HepG2 (cell line): ENCODE results near the gene EARS2. TPM values are rescaled to one million over a fixed set of nuclear protein-coding genes. Genes with fewer than 3 reads are reported as not detected.

Experiments used
- AGO2 ChIP-seq: fragments of 200-400 bp; formaldehyde crosslinking; optimal IDR thresholded peaks from 2 replicates; pipeline ENCODE3; 2017; ENCODE audit warnings: mild to moderate bottlenecking, low read depth, low read length, moderate library complexity
- AHR ChIP-seq: IDR thresholded peaks from 2 replicates; pipeline ENCODE4 v1.6.1; 2018; ENCODE audit warnings: missing genetic modification reagents, missing compliant biosample characterization
- ATF2 ChIP-seq: sonication (generic); formaldehyde crosslinking; IDR thresholded peaks from 2 replicates; pipeline ENCODE4 v1.4.0; 2020; ENCODE audit warnings: missing genetic modification reagents
- ATM ChIP-seq: fragments of 450-650 bp; IDR thresholded peaks from 2 replicates; pipeline ENCODE4 v1.7.1; 2017; ENCODE audit warnings: mild to moderate bottlenecking, borderline replicate concordance
- CCDC6 ChIP-seq: sonication (generic); formaldehyde crosslinking; IDR thresholded peaks from 2 replicates; pipeline ENCODE4 v1.8.1; 2022; ENCODE audit warnings: mild to moderate bottlenecking, missing genetic modification reagents, moderate library complexity
- ELF4 ChIP-seq: sonication (generic); formaldehyde crosslinking; IDR thresholded peaks from 2 replicates; pipeline ENCODE4 v1.5.0; 2020; ENCODE audit warnings: missing genetic modification reagents, mild to moderate bottlenecking, moderate library complexity, borderline replicate concordance
- ETV5 ChIP-seq: IDR thresholded peaks from 2 replicates; pipeline ENCODE4 v1.6.1; 2018; ENCODE audit warnings: missing biosample characterization, missing genetic modification reagents, inconsistent platforms, borderline replicate concordance
- FOSL1 ChIP-seq: sonication (generic); formaldehyde crosslinking; IDR thresholded peaks from 2 replicates; pipeline ENCODE4 v1.9.0; 2021; ENCODE audit warnings: missing genetic modification reagents, borderline replicate concordance
- HNF4A ChIP-seq: sonication (generic); formaldehyde crosslinking; IDR thresholded peaks from 2 replicates; pipeline ENCODE4 v1.4.0; 2020; ENCODE audit warnings: missing genetic modification reagents
- HNRNPLL ChIP-seq: fragments of 200-400 bp; formaldehyde crosslinking; IDR thresholded peaks from 2 replicates; pipeline ENCODE4 v1.6.1; 2017; ENCODE audit warnings: mild to moderate bottlenecking, low read depth, low read length; ENCODE audit not compliant: poor library complexity, severe bottlenecking
- IRX3 ChIP-seq: sonication (generic); formaldehyde crosslinking; IDR thresholded peaks from 2 replicates; pipeline ENCODE4 v1.8.1; 2023; ENCODE audit warnings: mild to moderate bottlenecking, low read depth, missing genetic modification reagents, borderline replicate concordance
- JUND ChIP-seq: sonication (generic); formaldehyde crosslinking; IDR thresholded peaks from 2 replicates; pipeline ENCODE4 v1.8.0; 2022; ENCODE audit warnings: mild to moderate bottlenecking, missing genetic modification reagents
- MLLT10 ChIP-seq: sonication (generic); formaldehyde crosslinking; IDR thresholded peaks from 2 replicates; pipeline ENCODE4 v1.4.0; 2020; ENCODE audit warnings: missing genetic modification reagents
- NAIF1 ChIP-seq: sonication (generic); formaldehyde crosslinking; IDR thresholded peaks from 2 replicates; pipeline ENCODE4 v1.5.0; 2020; ENCODE audit warnings: mild to moderate bottlenecking, missing genetic modification reagents, borderline replicate concordance
- PHF20 ChIP-seq: sonication (generic); formaldehyde crosslinking; IDR thresholded peaks from 2 replicates; pipeline ENCODE4 v1.5.0; 2020; ENCODE audit warnings: mild to moderate bottlenecking, missing genetic modification reagents
- PPARG ChIP-seq: conservative IDR thresholded peaks from 2 replicates; pipeline ENCODE4 v1.6.1; 2016; ENCODE audit warnings: missing biosample characterization, missing genetic modification reagents
- PREB ChIP-seq: sonication (generic); formaldehyde crosslinking; IDR thresholded peaks from 2 replicates; pipeline ENCODE4 v1.4.0; 2020; ENCODE audit warnings: missing genetic modification reagents
- RNF2 ChIP-seq: fragments of 450-650 bp; conservative IDR thresholded peaks from 2 replicates; pipeline ENCODE4 v1.6.1; 2016; ENCODE audit warnings: low read depth
- SETDB1 ChIP-seq: sonication (generic); formaldehyde crosslinking; IDR thresholded peaks from 2 replicates; pipeline ENCODE4 v1.5.1; 2020; ENCODE audit warnings: missing genetic modification reagents, mild to moderate bottlenecking, borderline replicate concordance
- SNAI1 ChIP-seq: sonication (generic); formaldehyde crosslinking; IDR thresholded peaks from 2 replicates; pipeline ENCODE4 v1.5.0; 2020; ENCODE audit warnings: mild to moderate bottlenecking, missing genetic modification reagents, borderline replicate concordance
- SP4 ChIP-seq: sonication (generic); formaldehyde crosslinking; IDR thresholded peaks from 2 replicates; pipeline ENCODE4 v1.8.1; 2023; ENCODE audit warnings: mild to moderate bottlenecking, missing genetic modification reagents
- THYN1 ChIP-seq: sonication (generic); formaldehyde crosslinking; IDR thresholded peaks from 2 replicates; pipeline ENCODE4 v1.8.1; 2023; ENCODE audit warnings: low read depth, mild to moderate bottlenecking, moderate library complexity, missing genetic modification reagents, borderline replicate concordance
- TOE1 ChIP-seq: sonication (generic); formaldehyde crosslinking; IDR thresholded peaks from 2 replicates; pipeline ENCODE4 v1.4.0; 2020; ENCODE audit warnings: mild to moderate bottlenecking, missing genetic modification reagents
- XBP1 ChIP-seq: sonication (generic); formaldehyde crosslinking; IDR thresholded peaks from 2 replicates; pipeline ENCODE4 v1.5.0; 2020; ENCODE audit warnings: missing genetic modification reagents
- ZFP62 ChIP-seq: sonication (generic); formaldehyde crosslinking; IDR thresholded peaks from 2 replicates; pipeline ENCODE4 v1.4.0; 2020; ENCODE audit warnings: missing genetic modification reagents
- ZNF446 ChIP-seq: sonication (generic); formaldehyde crosslinking; IDR thresholded peaks from 2 replicates; pipeline ENCODE4 v1.5.0; 2020; ENCODE audit warnings: mild to moderate bottlenecking, missing genetic modification reagents
- ZNF451 ChIP-seq: sonication (generic); formaldehyde crosslinking; IDR thresholded peaks from 2 replicates; pipeline ENCODE4 v1.5.0; 2020; ENCODE audit warnings: mild to moderate bottlenecking, missing genetic modification reagents
- ZNF766 ChIP-seq: sonication (generic); formaldehyde crosslinking; IDR thresholded peaks from 2 replicates; pipeline ENCODE4 v1.5.0; 2020; ENCODE audit warnings: missing genetic modification reagents, borderline replicate concordance
- polyA plus RNA-seq, 8 experiments: library from polyadenylated mRNA; depleted of rRNA in 3 of 8; stranded (reverse) in 7 of 8; unstranded in 1 of 8; fragments of >200 nt; fragmentation: Illumina TruSeq in 4 of 8; extraction: Trizol in 4 of 8; gene quantifications; 2 replicates each; pipeline versions ENCODE4 v1.2.1 to v1.2.3, GENCODE V29; 2011 to 2016; ENCODE audit warnings: low read depth in 4 of 8, missing spikeins in 1 of 8, mixed read lengths in 1 of 8; ENCODE audit not compliant: insufficient read depth in 1 of 8
- total RNA-seq, 5 experiments: library from RNA; depleted of rRNA; stranded (reverse); fragments of >200 nt; fragmentation: Illumina TruSeq; extraction: Trizol; gene quantifications; 2 replicates each; pipeline ENCODE4 v1.2.3, GENCODE V29; 2016; ENCODE audit warnings: low read depth in 1 of 5

EARS2 gene
- total and polyA plus RNA-seq, 2 of the 13 experiments (the other 11 are each of a cell fraction or from before 2014, with no cell fraction given) = 49.4 to 80.4 TPM

GRCh38 chr16:23595951-23596720 lies 39.0 kb upstream of the EARS2 start, which contains the start of gene NDUFAB1 (continued):
- TF ChIP-seq THYN1 (CRISPR knock-in tag) = peak; percentile 81; the same call in 1 of the 2 replicates
- peak; percentile 83 for TF ChIP-seq RNF2
- peak; percentile 93 for TF ChIP-seq ZNF446 (CRISPR knock-in tag)
- peak; percentile 85 for TF ChIP-seq CCDC6
- peak; percentile 96 for TF ChIP-seq HNRNPLL
- peak; percentile 82 for TF ChIP-seq PPARG (CRISPR knock-in tag)
- peak; percentile 78; the same call in 1 of the 2 replicates for TF ChIP-seq JUND (CRISPR knock-in tag)
- peak; percentile 37; the same call in 1 of the 2 replicates for TF ChIP-seq TOE1
- peak; percentile 99 for TF ChIP-seq PHF20 (CRISPR knock-in tag)
- TF ChIP-seq HNF4A = peak; percentile 76
- peak; percentile 84; the same call in 1 of the 2 replicates for TF ChIP-seq AHR (CRISPR knock-in tag)
- peak; percentile 83; the same call in 1 of the 2 replicates for TF ChIP-seq ZNF451 (CRISPR knock-in tag)
- no peak for TF ChIP-seq SETDB1 (CRISPR knock-in tag)
- TF ChIP-seq SP4 (CRISPR knock-in tag) = peak; percentile 95
- TF ChIP-seq MLLT10 (CRISPR knock-in tag) = no peak
- peak; percentile 93 for TF ChIP-seq ATF2
- peak; percentile 76; the same call in 1 of the 2 replicates for TF ChIP-seq PREB (CRISPR knock-in tag)
- TF ChIP-seq ZNF766 (CRISPR knock-in tag) = peak; percentile 94; the same call in 1 of the 2 replicates
- peak; percentile 54; the same call in 1 of the 2 replicates for TF ChIP-seq FOSL1 (CRISPR knock-in tag)
- peak; percentile 85; the same call in 1 of the 2 replicates for TF ChIP-seq ELF4 (CRISPR knock-in tag)
- peak; percentile 99 for TF ChIP-seq ZFP62 (CRISPR knock-in tag)
- TF ChIP-seq XBP1 = no peak; the same call in 1 of the 2 replicates
- TF ChIP-seq SNAI1 (CRISPR knock-in tag) = peak; percentile 83
- TF ChIP-seq IRX3 = 0 out of 2 replicates have a peak, but pooled peaks have one; percentile 86
- peak; percentile 93 for TF ChIP-seq ETV5 (CRISPR knock-in tag)
- no peak for TF ChIP-seq ATM
- peak; percentile 95 for TF ChIP-seq AGO2
- TF ChIP-seq NAIF1 (CRISPR knock-in tag) = peak; percentile 96
